GM15510 (cell line): Measurements from ENCODE around the gene LANCL1.

Source experiments
- POLR2A ChIP-seq: IDR thresholded peaks from 3 replicates; pipeline ENCODE4 v1.6.1; 2011; ENCODE audit warnings: borderline replicate concordance; ENCODE audit not compliant: insufficient read length; ENCODE audit errors: extremely low read depth

The LANCL1 gene

DNA sequence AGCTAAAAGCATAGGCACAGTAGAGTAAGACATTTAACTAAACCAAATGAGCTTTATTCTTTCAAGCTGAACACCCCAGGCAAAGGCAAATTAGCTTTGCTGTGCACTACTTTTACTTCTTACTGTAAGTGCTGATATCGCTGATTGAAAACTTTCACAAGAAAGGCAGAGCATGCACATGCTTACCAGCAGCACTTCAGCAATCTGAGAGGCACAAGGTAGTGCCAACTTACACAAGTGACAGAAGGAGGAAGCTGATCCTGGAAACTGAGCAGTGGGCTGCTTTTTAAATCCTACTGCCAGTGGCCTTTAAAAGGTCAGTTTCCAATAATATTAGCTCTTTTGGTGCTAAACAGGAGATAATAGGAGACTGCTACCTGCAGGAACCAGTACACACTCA lies 43.9 kb downstream of the LANCL1 start:
- TF ChIP-seq POLR2A, result no peak

DNA sequence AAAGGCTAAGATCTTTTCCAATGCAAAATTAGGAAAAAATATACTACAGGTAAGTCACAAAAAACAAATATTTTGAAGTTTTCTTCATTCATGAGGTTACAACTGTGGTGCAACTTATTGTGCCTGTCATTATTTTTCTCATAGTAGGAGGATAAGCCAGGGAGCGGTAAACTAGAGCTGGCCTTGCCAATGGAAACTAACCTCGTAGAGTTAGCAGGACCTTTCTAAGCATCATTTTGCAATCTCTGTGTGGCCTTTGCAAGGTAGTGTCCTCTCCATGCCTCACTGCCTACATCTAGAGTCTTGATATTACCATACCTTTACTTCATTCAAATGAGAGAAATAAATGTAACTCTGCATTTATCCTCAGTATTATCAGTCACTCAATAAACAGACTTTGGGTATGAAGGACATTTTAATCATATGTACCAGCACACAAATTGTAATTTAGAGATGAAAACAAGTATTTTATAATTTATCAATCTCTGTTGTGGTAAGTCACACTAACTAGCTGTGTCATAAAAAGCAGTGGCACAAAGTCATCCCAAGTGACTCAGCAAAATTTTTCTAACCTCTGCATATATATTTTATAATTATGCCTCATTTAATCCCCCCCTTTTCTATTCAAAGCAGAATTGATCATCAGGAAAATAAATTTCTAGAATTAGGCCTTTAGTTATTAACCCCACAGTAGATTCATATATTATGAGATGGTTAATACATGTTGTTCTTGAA lies 47.0 kb downstream of the LANCL1 start:
- TF ChIP-seq POLR2A, result no peak

DNA sequence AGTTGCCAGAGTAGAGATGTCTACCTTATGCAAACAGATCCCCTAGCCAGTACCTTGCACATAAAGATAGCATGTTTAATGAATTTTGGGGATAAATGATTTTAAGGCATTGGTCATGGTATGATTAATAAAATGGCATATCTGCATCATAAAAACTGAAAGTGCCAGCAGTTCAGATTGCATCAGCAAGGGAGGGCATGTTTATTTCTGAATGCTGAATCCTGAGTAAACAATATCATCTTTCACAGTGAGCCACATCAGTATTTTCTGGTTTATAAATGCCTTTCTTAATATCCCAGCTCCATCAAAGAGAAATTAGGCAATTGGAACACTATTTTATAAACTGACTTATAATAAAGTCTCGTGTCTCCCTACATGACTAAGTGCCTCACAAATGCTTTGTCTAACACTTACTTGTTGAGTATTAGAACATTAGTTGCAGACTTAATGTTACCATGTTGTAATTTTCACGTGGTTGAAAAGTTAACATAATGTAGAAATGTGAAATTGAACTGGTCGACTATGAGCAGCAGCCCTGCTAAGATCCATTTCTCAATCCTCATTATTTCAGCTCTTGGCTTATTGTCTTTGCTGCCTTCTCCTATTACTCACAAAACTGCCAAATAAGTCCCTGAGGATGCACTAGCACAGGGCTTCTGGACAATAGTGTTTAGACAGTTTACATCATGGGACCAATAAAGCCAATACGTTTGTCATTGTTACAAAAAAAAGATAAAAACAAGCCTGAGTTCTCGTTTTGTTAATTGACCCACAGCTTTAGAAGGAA lies 48.0 kb downstream of the LANCL1 start:
- no peak for TF ChIP-seq POLR2A

DNA sequence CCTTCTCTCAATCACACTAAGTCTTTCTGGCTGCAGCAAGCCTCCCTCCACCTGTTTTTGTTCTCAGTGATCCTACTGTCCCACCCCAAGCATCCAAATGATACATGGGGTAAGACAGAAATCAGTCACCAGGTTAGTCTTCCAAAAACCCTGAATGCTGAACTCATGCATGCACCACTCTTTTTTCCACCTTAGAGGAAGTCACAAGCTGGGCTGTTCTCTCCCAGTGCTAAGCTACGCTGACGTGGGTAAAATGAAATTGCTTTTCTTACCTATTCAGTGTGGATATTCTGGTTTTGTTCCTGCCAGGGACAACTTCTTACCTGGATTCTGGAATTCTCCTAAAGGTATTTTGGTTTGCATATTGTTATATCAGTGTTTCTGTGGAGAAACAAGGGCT lies 54.2 kb downstream of the LANCL1 start:
- no peak for TF ChIP-seq POLR2A

DNA sequence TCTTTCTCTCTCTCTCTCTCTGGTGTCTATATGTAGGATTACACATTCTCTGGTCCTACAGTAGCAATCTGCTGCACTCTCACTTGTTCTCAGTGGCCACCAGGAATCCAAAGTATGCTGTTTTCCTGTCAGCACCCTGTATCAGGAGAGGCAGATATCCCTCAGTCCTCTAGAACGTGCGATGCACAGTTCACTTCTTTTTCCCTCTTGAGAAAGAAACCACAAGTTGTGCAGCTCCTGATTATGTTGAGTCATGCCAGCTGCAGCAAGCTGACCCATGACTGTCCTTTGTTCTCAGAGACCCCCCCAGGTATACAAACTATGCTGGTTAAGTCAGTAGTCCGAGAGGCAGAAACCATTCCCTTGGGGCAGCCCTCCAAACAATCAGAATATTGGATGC lies 54.6 kb downstream of the LANCL1 start:
- TF ChIP-seq POLR2A, result no peak

DNA sequence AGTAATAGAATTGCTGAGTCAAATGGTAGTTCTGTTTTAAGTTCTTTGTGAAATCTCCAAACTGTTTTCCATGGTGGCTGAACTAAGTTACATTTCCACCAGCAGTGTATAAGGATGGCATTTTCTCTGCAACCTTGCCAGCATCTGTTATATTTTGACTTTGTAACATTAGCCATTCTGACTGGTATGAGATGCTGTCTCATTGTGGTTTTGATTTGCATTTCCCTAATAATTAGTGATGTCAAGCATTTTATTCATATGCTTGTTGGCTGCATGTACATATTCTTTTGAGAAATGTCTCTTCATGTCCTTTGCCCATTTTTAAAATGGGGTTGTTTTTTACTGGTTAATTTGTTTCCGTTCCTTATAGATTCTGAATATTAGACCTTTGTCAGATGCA lies 63.9 kb downstream of the LANCL1 start:
- TF ChIP-seq POLR2A, result no peak

DNA sequence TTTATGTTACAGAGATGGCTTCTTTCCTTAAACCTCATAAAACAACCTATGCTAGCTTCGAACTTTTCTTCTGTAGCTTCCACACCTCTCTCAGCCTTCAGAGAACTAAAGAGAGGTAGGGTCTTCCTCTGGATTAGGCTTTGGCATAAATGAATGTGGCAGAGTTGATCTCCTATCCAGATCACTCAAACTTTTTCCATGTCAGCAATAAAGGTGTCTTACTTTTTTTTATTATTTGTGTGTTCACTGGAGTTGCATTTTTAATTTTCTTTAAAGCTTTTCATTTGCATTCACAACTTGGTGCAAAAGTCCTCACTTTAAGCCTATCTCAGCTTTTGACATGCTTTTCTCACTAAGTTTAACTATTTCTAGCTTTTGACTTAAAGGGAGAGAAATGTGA lies 66.0 kb downstream of the LANCL1 start:
- no peak for TF ChIP-seq POLR2A

DNA sequence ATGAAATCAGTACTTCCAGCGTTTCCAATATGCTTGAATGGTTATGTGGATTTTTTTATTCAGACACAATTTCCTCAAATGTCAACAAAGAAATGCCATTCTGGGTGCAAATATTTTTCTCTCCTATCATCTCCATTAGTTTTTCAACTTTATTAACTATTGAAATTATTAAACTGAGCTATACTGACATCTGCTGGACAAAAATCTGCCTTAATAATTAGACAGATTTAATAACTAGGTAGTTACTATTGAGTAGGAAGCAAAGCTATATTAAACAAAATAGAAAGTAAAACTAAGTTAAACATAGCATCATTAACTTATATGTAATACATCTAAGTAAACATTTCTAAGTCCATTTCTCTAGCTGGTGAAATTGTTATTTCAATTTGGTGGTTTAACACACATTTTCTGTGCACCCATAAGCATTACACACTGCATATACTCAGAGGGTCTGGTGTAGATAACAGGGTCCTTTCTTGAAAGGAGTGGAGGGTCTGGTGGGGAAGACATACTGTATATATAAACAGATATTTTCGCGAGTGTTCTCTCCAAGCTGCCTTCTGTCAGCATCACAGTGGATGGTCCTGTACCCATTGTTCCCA lies 77.0 kb downstream of the LANCL1 start:
- TF ChIP-seq POLR2A, result no peak

DNA sequence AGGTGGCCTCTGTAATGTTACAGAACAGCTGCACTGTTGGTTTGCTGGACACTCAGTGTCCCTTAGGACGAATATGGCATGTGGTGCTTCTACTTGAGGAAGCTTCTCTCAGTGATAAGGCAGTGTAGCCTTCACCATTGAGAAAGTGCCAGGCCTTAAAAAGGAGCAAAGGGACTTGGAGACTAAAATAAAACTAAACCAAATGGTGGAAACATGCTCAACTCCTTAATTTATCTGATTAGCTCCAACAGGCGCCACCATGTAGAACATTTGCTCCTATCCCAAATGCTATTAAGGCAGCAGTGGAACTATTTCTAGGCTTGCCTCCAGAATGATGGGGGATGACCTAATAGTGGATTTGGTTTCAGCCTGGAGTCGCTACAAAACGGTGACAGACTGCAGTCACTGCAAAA lies 84.1 kb downstream of the LANCL1 start:
- TF ChIP-seq POLR2A, result no peak

DNA sequence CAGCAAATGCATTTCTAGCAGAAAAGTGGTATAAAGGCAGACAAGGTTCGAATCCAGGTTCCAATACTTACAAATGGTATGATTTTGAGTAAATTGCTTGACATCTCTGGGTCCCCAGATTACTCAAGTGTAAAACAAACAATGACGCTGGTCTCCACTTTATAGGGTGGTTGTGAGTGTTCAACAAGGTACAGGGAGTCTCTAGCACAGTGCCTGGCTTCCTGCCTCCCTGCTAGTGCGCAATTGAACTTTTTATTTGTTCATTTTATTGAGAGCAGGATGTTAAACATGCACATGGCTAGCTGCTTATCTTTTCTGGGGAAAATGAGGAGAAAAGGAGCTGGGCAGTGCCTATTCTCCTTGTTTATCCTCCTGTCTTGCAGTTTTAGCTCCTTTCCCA lies 86.7 kb downstream of the LANCL1 start:
- no peak for TF ChIP-seq POLR2A

DNA sequence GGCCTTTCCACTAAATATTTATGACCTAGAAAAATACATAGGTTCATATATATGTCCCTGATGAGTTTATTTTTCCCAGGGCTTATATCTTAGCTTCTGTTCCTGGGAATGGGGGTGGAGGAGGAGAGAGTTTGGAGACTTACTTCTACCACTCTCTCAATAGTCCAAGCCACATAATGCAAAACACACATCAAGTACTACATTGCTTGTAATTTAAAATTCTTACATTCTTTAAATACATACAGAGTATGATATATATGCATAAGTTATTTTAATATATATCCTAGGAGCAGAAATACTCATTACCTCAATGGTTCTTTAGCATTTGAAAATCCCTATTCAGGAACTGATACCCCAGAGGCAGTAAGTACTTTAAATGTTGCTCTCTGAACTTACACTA lies 88.4 kb downstream of the LANCL1 start:
- no peak for TF ChIP-seq POLR2A

DNA sequence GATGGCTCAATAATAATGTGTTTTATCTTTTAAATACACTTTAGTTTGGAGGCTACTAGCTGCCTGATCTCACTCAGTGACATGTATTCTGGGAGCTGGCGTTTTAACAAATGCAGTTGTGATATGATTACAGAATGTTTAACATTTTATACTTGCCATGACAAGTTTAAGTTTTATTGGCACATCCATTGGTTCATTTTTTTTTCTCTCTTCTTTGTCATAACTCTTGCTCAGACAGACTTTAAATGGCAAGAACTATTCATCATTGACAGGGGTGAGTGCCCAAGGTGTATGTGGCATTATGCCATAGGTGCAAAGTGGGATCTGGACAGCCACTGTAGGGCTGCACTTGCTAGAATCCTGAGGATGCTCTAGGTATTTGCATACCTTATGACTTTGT lies 89.5 kb downstream of the LANCL1 start:
- TF ChIP-seq POLR2A, result no peak
